Activated naive CD8-positive, alpha-beta T cell treated with anti-CD3 and anti-CD28 coated beads, Interleukin-2, amount 50 U/mL, for 16 hours (primary cell): ENCODE results near the gene OBSCN.

Source experiments
- DNase-seq: peaks from one replicate; pipeline ENCODE4 v3.0.0-alpha.2; 2020; ENCODE audit warnings: low read depth, low spot score

OBSCN gene

DNA sequence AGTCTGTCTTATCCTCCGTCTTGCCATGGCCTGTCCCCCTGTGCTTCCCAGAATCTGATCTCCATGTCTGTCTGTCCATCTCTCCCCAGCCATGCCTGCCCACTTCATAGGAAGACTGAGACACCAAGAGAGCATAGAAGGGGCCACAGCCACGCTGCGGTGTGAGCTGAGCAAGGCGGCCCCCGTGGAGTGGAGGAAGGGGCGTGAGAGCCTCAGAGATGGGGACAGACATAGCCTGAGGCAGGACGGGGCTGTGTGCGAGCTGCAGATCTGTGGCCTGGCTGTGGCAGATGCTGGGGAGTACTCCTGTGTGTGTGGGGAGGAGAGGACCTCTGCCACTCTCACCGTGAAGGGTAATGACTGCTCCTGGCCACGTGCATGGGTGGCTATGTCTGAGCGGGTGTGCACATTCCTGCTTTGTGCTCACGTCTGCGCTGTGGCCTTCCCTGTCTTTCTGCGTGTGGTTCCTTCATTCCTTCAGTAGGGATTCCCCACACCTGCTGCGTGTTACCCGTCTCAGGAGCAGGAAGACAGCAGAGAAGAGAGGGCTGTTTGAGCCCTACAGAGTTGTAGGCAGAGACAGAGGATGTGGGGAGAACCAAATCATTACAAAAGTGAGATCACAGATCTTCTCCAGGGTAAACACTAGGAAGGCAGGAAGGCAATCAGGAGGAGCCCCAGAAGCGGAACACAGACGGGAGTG is 80.8 kb downstream of the OBSCN start:
- no peak for DNase-seq

DNA sequence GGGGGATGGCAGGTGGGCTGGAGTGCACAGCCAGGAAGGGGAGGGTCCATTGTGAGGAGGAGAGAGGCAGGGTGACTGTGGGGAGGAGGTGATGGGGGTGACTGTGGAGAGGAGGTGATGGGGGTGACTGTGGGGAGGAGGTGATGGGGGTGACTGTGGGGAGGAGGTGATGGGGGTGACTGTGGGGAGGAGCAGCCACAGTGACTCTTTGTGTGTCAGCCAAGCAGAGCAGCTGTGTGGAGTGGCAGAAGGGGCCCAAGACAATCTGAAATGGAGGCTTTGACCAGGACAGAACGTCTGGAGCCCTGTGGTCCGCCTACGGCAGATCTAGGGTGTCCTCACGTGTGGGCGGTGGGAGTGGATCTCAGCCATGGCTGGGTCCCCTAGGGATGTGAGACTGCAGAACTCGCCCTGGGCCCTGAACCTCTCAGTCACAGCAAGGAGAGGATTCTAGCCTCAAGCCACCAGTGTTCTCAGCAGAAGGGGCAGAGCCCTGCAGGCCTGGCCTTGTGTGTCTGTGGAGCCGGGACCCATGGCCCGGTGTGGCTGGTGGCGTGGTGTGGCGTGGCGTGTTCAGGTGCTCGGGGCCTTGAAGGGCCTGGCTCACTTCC is 81.5 kb downstream of the OBSCN start:
- no peak for DNase-seq

DNA sequence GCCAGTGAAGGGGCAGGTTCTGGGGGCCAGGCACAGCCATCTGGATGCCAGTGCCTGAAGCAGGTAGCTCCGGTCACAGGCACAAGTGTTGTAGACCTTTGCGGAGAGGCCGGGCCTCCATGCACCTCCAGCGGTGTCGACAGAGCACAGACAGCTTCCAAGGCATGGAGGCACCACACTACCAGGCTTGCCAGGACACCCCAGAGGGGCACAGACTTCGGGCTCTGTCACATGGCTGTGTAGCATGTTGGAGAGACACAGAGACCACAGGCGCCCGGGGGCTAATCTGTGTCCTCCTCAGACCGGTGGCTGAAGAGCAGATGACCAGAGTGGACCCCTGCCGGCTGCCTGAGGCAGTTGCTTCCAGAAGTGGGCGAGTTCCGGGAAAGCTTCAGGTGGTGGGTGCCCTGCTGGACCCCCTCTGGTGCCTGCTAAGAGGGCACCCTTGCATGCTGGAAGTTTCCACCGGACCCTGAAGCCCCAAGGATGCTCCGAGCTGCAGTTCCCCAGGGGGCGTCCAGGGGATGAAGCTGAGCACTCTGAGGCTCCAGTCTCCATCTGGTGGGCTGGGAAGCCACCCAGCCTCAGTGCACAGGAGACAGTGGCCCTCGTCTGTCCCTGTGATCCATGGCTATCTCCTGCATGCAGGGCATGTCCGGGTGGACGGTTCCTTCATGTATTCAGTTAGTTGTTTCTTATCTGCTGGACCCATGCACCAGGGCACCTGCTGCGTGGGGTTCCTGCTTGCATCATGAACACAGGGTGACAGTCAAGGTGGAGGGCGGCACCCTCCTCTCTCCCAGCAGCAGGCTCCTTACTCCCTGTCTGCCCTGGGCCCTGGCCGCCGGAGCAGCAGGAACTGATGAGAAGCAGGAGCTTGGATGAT is 82.4 kb downstream of the OBSCN start:
- DNase-seq = no peak

DNA sequence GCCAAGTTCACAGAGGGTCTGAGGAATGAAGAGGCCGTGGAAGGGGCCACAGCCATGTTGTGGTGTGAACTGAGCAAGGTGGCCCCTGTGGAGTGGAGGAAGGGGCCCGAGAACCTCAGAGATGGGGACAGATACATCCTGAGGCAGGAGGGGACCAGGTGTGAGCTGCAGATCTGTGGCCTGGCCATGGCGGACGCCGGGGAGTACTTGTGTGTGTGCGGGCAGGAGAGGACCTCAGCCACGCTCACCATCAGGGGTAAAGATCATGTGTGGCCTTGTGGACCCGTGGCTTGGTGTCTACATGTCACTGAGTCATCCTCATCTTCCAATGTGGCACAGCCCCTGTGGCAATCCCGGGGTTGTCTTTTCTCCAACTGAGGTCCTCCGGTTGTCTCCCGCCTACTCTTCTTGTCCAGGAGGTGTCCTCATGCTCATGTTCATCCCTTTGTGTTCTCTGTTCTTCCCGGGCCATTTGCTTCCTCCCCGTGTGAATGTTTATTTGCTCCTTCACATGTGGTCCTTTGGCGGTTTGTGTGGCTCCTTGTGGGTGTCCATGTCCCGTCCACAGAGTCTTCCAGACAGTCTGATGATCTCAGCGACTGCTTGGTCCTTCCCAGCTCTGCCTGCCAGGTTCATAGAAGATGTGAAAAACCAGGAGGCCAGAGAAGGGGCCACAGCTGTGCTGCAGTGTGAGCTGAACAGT is 84.2 kb downstream of the OBSCN start:
- no peak for DNase-seq

DNA sequence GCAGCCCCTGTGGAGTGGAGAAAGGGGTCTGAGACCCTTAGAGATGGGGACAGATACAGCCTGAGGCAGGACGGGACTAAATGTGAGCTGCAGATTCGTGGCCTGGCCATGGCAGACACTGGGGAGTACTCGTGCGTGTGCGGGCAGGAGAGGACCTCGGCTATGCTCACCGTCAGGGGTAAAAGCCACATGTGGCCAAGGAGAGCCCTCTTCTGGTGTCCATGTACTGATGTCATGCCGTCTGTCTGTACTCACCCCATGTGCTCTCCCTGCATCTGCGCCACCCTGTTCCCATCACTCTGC is 84.7 kb downstream of the OBSCN start:
- DNase-seq = no peak

DNA sequence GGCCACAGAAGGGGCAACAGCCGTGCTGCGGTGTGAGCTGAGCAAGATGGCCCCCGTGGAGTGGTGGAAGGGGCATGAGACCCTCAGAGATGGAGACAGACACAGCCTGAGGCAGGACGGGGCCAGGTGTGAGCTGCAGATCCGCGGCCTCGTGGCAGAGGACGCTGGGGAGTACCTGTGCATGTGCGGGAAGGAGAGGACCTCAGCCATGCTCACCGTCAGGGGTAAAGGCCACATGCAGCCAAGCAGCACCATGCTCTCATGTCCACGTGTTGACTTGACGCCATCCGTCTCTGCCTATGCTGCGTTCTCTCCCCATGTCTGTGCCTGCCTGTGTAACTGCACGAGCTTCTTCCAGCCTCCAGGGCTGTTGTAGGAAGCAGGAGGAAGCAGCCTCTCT is 85.5 kb downstream of the OBSCN start:
- DNase-seq = no peak

DNA sequence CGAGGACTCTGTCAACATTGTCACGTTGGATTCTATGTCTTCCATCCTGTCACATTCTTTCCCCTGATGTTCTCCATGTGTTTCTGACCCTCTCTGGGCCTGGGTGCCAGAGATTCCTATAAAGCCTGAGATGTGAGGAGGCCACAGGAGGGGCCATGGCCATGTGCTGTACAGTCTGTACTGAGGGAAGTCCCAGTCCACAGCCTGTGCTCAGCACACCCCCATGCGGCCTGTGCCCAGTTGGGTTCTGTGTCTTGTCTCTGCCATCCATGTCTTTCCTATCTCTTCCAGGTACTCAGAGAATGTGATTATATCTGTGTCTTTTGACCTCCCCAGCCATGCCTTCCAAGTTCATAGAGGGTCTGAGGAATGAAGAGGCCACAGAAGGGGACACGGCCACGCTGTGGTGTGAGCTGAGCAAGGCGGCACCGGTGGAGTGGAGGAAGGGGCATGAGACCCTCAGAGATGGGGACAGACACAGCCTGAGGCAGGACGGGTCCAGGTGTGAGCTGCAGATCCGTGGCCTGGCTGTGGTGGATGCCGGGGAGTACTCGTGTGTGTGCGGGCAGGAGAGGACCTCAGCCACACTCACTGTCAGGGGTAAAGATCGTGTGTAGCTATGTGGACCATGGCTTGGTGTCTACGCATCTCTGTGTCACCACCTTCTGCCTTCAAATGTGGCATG is 86.1 kb downstream of the OBSCN start:
- DNase-seq = no peak

DNA sequence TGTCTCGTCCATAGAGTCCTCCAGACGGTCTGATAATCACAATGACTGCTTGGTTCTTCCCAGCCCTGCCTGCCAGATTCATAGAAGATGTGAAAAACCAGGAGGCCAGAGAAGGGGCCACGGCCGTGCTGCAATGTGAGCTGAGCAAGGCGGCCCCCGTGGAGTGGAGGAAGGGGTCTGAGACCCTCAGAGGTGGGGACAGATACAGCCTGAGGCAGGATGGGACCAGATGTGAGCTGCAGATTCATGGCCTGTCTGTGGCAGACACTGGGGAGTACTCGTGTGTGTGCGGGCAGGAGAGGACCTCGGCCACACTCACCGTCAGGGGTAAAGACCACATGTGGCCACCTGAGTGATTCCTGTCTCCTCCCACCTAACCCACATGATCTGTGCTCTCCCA is 86.9 kb downstream of the OBSCN start:
- no peak for DNase-seq

DNA sequence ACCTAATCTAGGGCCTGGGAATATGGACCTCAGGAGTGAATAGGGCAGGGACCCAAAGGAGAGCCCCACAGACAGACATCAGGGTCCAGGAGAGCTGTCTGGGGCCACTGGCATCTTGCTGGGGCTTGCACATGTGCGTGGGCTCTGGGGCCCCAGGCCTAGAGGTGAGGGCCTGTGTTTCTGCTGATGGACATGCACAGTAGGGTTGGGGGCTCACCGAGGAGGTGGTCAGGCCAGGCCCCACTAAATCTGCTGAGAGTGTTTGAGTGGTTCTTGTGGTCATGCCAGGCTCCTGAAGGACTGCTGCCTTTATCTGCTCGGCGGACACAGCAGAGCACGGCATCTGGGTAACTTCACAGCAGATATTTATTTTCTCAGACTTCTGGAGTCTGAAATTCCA is 87.4 kb downstream of the OBSCN start:
- no peak for DNase-seq

DNA sequence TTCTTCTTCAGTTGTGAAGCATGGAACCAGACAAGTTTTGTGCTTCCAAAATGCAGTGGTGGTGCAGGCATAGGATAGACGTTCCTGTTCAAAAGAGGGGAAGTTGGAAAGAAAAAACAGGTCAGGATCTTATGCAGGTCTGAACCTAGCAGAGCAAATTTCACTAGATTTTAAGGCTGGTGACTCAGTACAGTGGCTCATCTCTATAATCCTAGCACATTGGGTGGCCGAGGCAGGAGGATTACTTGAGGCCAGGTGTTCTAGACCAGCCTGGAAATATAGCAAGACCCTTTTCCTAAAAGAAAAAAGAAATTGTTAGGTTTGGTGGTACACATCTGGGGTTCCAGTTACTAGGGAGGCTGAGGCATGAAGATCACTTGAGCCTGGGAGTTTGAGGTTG is 88.1 kb downstream of the OBSCN start:
- DNase-seq = no peak

DNA sequence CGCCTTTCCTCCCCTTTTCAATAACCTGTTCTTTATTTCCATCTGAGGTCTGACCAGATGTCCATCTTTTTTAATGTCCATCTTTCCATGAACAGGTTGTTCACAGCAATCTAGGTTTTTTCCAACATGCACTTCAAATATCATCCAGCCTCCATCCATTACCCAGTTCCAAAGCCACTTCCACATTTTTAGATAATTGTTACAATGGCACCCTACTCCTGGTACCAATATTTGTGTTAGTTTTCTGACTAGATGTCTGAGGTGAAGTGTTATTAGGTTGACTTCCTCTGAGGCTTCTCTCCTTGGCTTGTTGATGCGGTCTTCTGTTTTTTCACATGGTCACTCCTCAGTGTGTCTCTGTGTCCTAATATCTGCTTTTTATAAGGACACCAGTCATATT is 89.4 kb downstream of the OBSCN start:
- DNase-seq = no peak

DNA sequence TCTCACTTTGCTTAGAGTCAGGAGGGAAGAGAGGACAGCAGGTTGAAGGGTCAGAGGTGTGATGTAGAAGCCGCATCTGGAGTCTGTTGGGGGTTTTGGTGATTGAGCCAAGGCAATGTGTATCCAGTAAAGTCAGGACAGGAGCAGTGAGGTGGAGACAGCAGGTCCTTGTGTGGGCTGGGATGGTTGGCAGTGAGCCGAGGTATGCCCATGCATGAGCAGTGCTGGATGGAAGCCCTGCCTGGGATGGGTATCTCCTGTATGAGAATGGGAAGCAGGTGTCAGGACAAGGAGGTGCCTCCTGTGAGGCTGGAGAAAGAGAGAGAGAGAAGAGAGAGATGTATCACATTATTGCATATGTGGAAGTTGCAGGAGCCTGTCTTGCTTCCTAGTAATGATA is 90.0 kb downstream of the OBSCN start:
- no peak for DNase-seq

DNA sequence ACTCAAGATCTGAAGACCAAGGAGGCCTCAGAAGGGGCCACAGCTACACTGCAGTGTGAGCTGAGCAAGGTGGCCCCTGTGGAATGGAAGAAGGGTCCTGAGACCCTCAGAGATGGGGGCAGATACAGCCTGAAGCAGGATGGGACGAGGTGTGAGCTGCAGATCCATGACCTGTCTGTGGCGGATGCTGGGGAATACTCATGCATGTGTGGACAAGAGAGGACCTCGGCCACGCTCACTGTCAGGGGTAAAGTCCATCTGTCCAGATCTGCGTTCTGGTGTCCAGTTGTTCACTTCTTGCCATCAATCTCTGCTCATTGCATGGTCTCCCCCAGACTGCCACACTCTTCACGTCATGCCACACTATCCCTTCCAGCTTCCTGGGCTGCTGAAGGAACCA is 90.6 kb downstream of the OBSCN start:
- DNase-seq = no peak

DNA sequence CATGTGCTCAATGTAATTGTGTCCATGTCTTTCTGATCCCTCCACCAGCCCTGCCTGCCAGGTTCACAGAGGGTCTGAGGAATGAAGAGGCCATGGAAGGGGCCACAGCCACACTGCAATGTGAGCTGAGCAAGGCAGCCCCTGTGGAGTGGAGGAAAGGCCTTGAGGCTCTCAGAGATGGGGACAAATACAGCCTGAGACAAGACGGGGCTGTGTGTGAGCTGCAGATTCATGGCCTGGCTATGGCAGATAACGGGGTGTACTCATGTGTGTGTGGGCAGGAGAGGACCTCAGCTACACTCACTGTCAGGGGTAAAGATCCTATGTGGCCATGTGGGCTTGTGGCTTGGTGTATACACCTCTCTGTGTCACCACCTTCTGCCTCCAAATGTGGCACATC is 91.4 kb downstream of the OBSCN start:
- DNase-seq = no peak

DNA sequence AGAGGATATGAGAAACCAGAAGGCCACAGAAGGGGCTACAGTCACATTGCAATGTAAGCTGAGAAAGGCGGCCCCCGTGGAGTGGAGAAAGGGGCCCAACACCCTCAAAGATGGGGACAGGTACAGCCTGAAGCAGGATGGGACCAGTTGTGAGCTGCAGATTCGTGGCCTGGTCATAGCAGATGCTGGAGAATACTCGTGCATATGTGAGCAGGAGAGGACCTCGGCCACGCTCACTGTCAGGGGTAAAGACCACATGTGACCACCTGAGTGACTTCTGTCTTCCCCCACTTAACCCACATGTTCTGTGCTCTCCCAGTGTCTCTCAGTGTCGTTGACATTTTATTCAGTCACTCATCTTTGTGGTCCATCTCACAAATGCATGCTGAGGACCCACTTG is 92.1 kb downstream of the OBSCN start:
- no peak for DNase-seq

DNA sequence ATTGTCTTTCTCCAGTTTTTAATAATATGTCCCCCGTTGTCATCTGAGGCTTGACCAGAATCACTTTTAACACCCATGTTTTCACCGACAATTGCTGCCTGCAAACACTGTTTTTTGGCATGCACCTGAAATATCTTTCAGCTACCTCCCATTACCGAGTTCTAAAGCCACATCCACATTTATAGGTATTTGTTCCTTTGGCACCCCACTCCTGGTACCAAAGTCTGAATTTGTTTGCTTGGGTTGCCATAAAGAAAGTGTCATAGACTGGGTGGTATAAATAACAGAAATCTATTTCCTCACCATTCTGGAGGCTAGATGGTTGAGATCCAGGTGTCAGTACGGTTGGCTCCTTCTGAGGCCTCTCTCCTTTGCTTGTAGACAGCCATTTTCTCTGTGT is 94.2 kb downstream of the OBSCN start:
- DNase-seq = no peak

DNA sequence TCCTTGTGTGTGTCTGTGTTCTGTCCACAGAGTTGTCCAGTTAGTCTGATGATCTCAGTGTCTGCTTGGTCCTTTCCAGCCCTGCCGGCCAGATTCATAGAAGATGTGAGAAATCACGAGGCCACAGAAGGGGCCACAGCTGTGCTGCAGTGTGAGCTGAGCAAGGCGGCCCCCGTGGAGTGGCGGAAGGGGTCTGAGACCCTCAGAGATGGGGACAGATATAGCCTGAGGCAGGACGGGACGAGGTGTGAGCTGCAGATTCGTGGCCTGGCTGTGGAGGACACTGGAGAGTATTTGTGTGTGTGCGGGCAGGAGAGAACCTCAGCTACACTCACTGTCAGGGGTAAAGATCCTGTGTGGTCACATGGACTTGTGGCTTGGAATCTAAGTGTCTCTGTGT is 95.8 kb downstream of the OBSCN start:
- DNase-seq = no peak

DNA sequence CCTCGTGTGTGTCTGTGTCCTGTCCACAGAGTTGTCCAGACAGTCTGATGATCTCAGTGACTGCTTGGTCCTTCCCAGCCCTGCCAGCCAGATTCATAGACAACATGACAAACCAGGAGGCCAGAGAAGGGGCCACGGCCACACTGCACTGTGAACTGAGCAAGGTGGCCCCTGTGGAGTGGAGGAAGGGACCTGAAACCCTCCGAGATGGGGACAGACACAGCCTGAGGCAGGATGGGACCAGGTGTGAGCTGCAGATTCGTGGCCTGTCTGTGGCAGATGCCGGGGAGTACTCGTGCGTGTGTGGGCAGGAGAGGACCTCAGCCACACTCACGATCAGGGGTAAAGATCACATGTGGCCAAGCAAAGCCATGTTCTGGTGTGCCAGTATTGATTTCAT is 96.4 kb downstream of the OBSCN start:
- no peak for DNase-seq

DNA sequence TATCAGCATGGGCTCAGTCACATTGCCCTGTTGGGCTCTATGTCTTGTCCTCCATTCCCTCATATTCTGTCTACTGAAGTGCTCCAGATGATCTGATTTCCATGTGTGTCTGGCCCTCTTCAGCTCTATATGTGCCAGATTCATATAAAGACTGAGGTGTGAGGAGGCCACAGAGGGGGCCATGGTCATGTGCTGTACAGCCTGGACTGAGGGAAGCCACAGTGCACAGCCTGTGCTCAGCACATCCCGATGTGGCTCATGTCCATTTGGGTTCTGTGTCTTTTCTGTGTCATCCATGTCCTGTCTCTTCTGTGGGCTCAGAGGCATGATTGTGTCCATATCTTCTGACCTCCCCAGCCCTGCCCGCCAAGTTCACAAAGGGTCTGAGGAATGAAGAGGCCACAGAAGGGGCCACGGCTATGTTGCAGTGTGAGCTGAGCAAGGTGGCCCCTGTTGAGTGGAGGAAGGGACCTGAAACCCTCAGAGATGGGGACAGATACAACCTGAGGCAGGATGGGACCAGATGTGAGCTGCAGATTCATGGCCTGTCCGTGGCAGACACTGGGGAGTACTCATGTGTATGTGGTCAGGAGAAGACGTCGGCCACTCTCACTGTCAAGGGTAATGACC is 97.0 kb downstream of the OBSCN start:
- no peak for DNase-seq

DNA sequence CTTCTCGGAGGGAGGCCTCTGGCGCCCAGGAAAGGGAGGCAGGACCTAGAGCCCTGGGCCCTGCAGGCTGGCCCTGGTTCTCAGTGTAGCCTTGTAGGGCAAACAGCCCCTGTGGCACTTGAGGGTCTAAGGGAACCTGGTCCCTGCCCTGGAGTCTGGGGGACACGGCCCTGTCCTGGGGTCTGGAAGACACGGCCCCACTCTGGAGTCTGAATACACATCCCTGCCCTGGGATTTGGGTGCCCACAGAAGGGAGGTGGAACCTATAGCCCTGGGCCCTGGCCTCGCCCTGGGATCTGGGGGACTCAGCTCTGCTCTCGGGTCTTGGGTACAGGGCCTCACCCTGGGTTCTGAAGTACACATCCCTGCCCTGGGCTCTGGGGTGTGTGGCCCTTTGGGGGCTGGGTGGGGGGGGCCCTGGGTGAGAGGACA is 97.9 kb downstream of the OBSCN start:
- DNase-seq = no peak
